ENCODE results near the gene AGAP3. TPM values are rescaled to one million over a fixed set of nuclear protein-coding genes. Genes with fewer than 3 reads are reported as not detected.

AGAP3 gene
- polyA plus RNA-seq, 1 of the 3 experiments (the other 2 are of a cell fraction), result 126 TPM

- H3K36me3 ChIP-seq (replicated peaks in 1 of 2; ENCODE audit: control insufficient read depth in 1 of 2, insufficient read depth in 2 of 2, low read length in 1 of 2), result peaks cover 0 to 4% of the 10 kb centered on the region in 2 experiments
- no peak overlapping the region for H2AFZ ChIP-seq (ENCODE audit: low read depth)
- no peaks in the 10 kb centered on the region for H3K9me3 ChIP-seq
- no peak overlapping the region for H3K27ac ChIP-seq (ENCODE audit: low read depth in 2 of 2, low read length in 1 of 2)
- H3K9ac ChIP-seq, result no peak overlapping the region
- ChIA-PET POLR2A (interaction anchor here (0.9 kb wide), 1 partner anchor 10 kb away, joined by 4 read pairs; no protein-coding TSS in a partner anchor), CTCF (interaction anchor here (1.2 to 18.7 kb wide), 5 partner anchors 10 to 90 kb away, joined by 3 to 474 read pairs (median 54); partner anchors contain the start of genes AGAP3, FASTK and TMUB1)
- 89% methylated on average over 3 of the region's 3 CpGs for WGBS (ENCODE audit: low lambda C conversion rate)
- H3K27me3 ChIP-seq (ENCODE audit: insufficient read depth), result no peaks in the 10 kb centered on the region
- H3K79me2 ChIP-seq (ENCODE audit: insufficient read depth), result peaks cover 94% of the 10 kb centered on the region
- peaks cover 95% of the 10 kb centered on the region for H4K20me1 ChIP-seq (ENCODE audit: insufficient read depth)
- peaks cover 0 to 7% of the 10 kb centered on the region in 2 experiments; a peak in 1 of 4 replicates for H3K4me1 ChIP-seq (ENCODE audit: control insufficient read depth in 1 of 2, insufficient read depth in 2 of 2, low read depth in 1 of 2, low read length in 1 of 2)
- peaks cover 30% of the 10 kb centered on the region for H3F3A ChIP-seq (replicated peaks; ENCODE audit: insufficient read depth)
- H3K4me3 ChIP-seq (ENCODE audit: low read depth in 2 of 2, low read length in 1 of 2), result no peak overlapping the region
- no peak for TF ChIP-seq NRF1 (IDR thresholded peaks at IDR 0.05; ENCODE audit: low read depth, low read length)
- TF ChIP-seq NFIC (IDR thresholded peaks at IDR 0.05; ENCODE audit: borderline replicate concordance), result no peak
- TF ChIP-seq USF1 (IDR thresholded peaks at IDR 0.05; ENCODE audit: borderline replicate concordance, low read depth), result no peak
- no peak for TF ChIP-seq RAD21 (IDR thresholded peaks at IDR 0.05; ENCODE audit: low read length)
- no peak for TF ChIP-seq TEAD4 (IDR thresholded peaks at IDR 0.05; ENCODE audit: borderline replicate concordance, insufficient read depth)
- no peak for TF ChIP-seq ZBTB33 (IDR thresholded peaks at IDR 0.05; ENCODE audit: borderline replicate concordance, low read depth)
- no peak for TF ChIP-seq GATA2 (CRISPR knock-in tag; IDR thresholded peaks at IDR 0.05)
- no peak for TF ChIP-seq RFX5 (IDR thresholded peaks at IDR 0.05; ENCODE audit: low read length)
- TF ChIP-seq RXRA (IDR thresholded peaks at IDR 0.05; ENCODE audit: borderline replicate concordance, low read depth), result no peak
- TF ChIP-seq EP300 (IDR thresholded peaks at IDR 0.05; ENCODE audit: borderline replicate concordance in 1 of 2, low read depth in 1 of 2, low read length in 1 of 2), result no peak
- no peak for TF ChIP-seq GABPA (IDR thresholded peaks at IDR 0.05; ENCODE audit: low read depth)
- no peak for TF ChIP-seq MXI1 (IDR thresholded peaks at IDR 0.05; ENCODE audit: low read depth, low read length)
- TF ChIP-seq JUND (IDR thresholded peaks at IDR 0.05), result no peak
- no peak for TF ChIP-seq CTCF (IDR thresholded peaks at IDR 0.05)
- TF ChIP-seq POLR2AphosphoS5 (IDR thresholded peaks at IDR 0.05; ENCODE audit: low read depth, low read length), result no peak
- no peak for DNase-seq
- H3K9me2 ChIP-seq, result no peaks in the 10 kb centered on the region
- H3K4me2 ChIP-seq, result no peak overlapping the region
These were observed 16.7 kb downstream of the AGAP3 start for GRCh38 chr7:151102991-151103390.

Data from SK-N-SH (cell line).